ENCODE measurements around the gene GPRC5C. TPM values are rescaled to one million over a fixed set of nuclear protein-coding genes. Genes with fewer than 3 reads are reported as not detected.
A peak's percentile ranks its signal among the peaks of the same experiment; 100 is the strongest.

Gene GPRC5C
- total and polyA plus RNA-seq, 2 donors (not counting 1 experiment from before 2014, with no cell fraction given) = 0.66 to 1.1 TPM

GRCh38 chr17:74433421-74434121 is 1.7 kb downstream of the GPRC5C start:
- Histone ChIP-seq H3K4me2 (replicated peaks; ENCODE audit: low read depth, low read length, poor library complexity, severe bottlenecking) (no peak overlapping the region), H2AFZ (ENCODE audit: insufficient read depth, low read depth, low read length, poor library complexity, severe bottlenecking) (no peak overlapping the region), H3K27me3 (replicated peaks in 1 of 4; ENCODE audit: control extremely low read depth in 1 of 4, control insufficient read depth in 3 of 4, insufficient read depth in 4 of 4, low read length in 3 of 4) (peaks cover 0 to 47% (median 24%) of the 10 kb centered on the region in 4 experiments), H3K9ac (ENCODE audit: low read length) (no peak overlapping the region), H4K20me1 (ENCODE audit: control insufficient read depth, insufficient read depth, low read length, poor library complexity, severe bottlenecking) (no peaks in the 10 kb centered on the region), H3K27ac (ENCODE audit: low read length in 2 of 2) (no peak overlapping the region), H3K9me3 (ENCODE audit: control extremely low read depth in 1 of 3, control insufficient read depth in 2 of 3, insufficient read depth in 1 of 3, low read length in 2 of 3) (peaks cover 3 to 43% (median 12%) of the 10 kb centered on the region in 3 donors), H3K36me3 (replicated peaks in 1 of 2; ENCODE audit: control extremely low read depth in 1 of 2, control insufficient read depth in 1 of 2, extremely low read depth in 1 of 2, insufficient read depth in 2 of 2, low read length in 1 of 2) (no peaks in the 10 kb centered on the region), H3K4me1 (ENCODE audit: control insufficient read depth in 2 of 2, insufficient read depth in 2 of 2, low read length in 2 of 2) (peaks cover 27% of the 10 kb centered on the region in 2 donors), H3K79me2 (ENCODE audit: control insufficient read depth, insufficient read depth, low read length) (no peaks in the 10 kb centered on the region), H3K4me3 (ENCODE audit: control extremely low read depth in 1 of 5, extremely low read depth in 1 of 5, insufficient read depth in 1 of 5, low read depth in 2 of 5, low read length in 4 of 5) (no peak overlapping the region)
- Mint-ChIP-seq H3K4me1 (peaks cover 16% of the 10 kb centered on the region), H3K9me3 (ENCODE audit: insufficient read depth) (peaks cover 11% of the 10 kb centered on the region), H3K27ac (peak overlapping the region; percentile 15), H3K4me3 (peak overlapping the region; percentile 13), H3K27me3 (peaks cover 43% of the 10 kb centered on the region)
- TF ChIP-seq EZH2 (IDR thresholded peaks at IDR 0.05; ENCODE audit: borderline replicate concordance, insufficient read depth, low read depth, low read length, poor library complexity, severe bottlenecking) (no peak), CTCF (IDR thresholded peaks at IDR 0.05) (no peak)
- intact Hi-C loops (cut with micrococcal nuclease) = no loop called here
- POLR2A ChIA-PET = interaction anchor here (0.6 kb wide), 1 partner anchor 11 kb away, joined by 4 read pairs; no protein-coding TSS in a partner anchor
- DNase-seq (no peak), ATAC-seq (ENCODE audit: low read depth) (no peak)
- CTCF ChIA-PET = no interaction called here
- WGBS (ENCODE audit: insufficient coverage) = 95% methylated on average over 12 of the region's 17 CpGs

GRCh38 chr17:74435775-74436359 is 4.0 kb downstream of the GPRC5C start:
- Mint-ChIP-seq H3K27me3 (peaks cover 31% of the 10 kb centered on the region), H3K4me1 (peaks cover 14% of the 10 kb centered on the region), H3K4me3 (no peak overlapping the region), H3K27ac (no peak overlapping the region), H3K9me3 (ENCODE audit: insufficient read depth) (peaks cover 13% of the 10 kb centered on the region)
- H3K4me2 ChIP-seq (replicated peaks; ENCODE audit: low read depth, low read length, poor library complexity, severe bottlenecking) = no peak overlapping the region
- H3K79me2 ChIP-seq (ENCODE audit: control insufficient read depth, insufficient read depth, low read length) = no peaks in the 10 kb centered on the region
- intact Hi-C loops (cut with micrococcal nuclease) = no loop called here
- no peak overlapping the region for H3K9ac ChIP-seq (ENCODE audit: low read length)
- no peak for DNase-seq
- H3K4me3 ChIP-seq (ENCODE audit: control extremely low read depth in 1 of 5, extremely low read depth in 1 of 5, insufficient read depth in 1 of 5, low read depth in 2 of 5, low read length in 4 of 5) = no peak overlapping the region
- no peak for ATAC-seq (ENCODE audit: low read depth)
- no peak overlapping the region for H2AFZ ChIP-seq (ENCODE audit: insufficient read depth, low read depth, low read length, poor library complexity, severe bottlenecking)
- no peak overlapping the region for H3K27ac ChIP-seq (ENCODE audit: low read length in 2 of 2)
- ChIA-PET CTCF (interaction anchor here (3.3 kb wide), 1 partner anchor 21 kb away, joined by 8 read pairs; no protein-coding TSS in a partner anchor), POLR2A (no interaction called here)
- 100% methylated on average over 2 of the region's 5 CpGs for WGBS (ENCODE audit: insufficient coverage)
- H3K4me1 ChIP-seq (ENCODE audit: control insufficient read depth in 2 of 2, insufficient read depth in 2 of 2, low read length in 2 of 2) = peaks cover 19 to 27% of the 10 kb centered on the region in 2 donors
- H3K36me3 ChIP-seq (replicated peaks in 1 of 2; ENCODE audit: control extremely low read depth in 1 of 2, control insufficient read depth in 1 of 2, extremely low read depth in 1 of 2, insufficient read depth in 2 of 2, low read length in 1 of 2) = no peaks in the 10 kb centered on the region
- TF ChIP-seq EZH2 (IDR thresholded peaks at IDR 0.05; ENCODE audit: borderline replicate concordance, insufficient read depth, low read depth, low read length, poor library complexity, severe bottlenecking) = no peak
- no peak for TF ChIP-seq CTCF (IDR thresholded peaks at IDR 0.05)
- H3K9me3 ChIP-seq (ENCODE audit: control extremely low read depth in 1 of 3, control insufficient read depth in 2 of 3, insufficient read depth in 1 of 3, low read length in 2 of 3) = peaks cover 3 to 57% (median 26%) of the 10 kb centered on the region in 3 donors
- no peaks in the 10 kb centered on the region for H4K20me1 ChIP-seq (ENCODE audit: control insufficient read depth, insufficient read depth, low read length, poor library complexity, severe bottlenecking)
- H3K27me3 ChIP-seq (replicated peaks in 1 of 4; ENCODE audit: control extremely low read depth in 1 of 4, control insufficient read depth in 3 of 4, insufficient read depth in 4 of 4, low read length in 3 of 4) = peaks cover 0 to 34% (median 21%) of the 10 kb centered on the region in 4 experiments

Data from B cell (primary cell).